22Rv1 (cell line): ENCODE measurements around the gene GUK1.

ENCODE experiments used
- CTCF ChIP-seq: fragments of 450-650 bp; IDR thresholded peaks from 2 replicates; pipeline ENCODE4 v1.5.1; 2017; ENCODE audit warnings: mild to moderate bottlenecking
- ZFX ChIP-seq: fragments of 450-650 bp; IDR thresholded peaks from 2 replicates; pipeline ENCODE4 v1.6.1; 2017; ENCODE audit warnings: antibody characterized with exemption, borderline replicate concordance

- TF ChIP-seq CTCF: no peak
- no peak for TF ChIP-seq ZFX
Observed at GRCh38 chr1:228161866-228162265, 21.8 kb downstream of the GUK1 start.
